HG02763 (cell line): ENCODE results near the gene CADM1.

Experiments
- ATAC-seq: cut with Tn5 transposase; IDR thresholded peaks from one replicate; pipeline ENCODE4 v1.9.1; 2021; ENCODE audit warnings: mild to moderate bottlenecking, moderate library complexity; ENCODE audit not compliant: unreplicated experiment

The CADM1 gene

GRCh38 chr11:115452241-115452640 lies 52.0 kb downstream of the CADM1 start:
- ATAC-seq = no peak

GRCh38 chr11:115450519-115450918 lies 53.7 kb downstream of the CADM1 start:
- ATAC-seq = no peak

GRCh38 chr11:115447273-115447864 lies 56.8 kb downstream of the CADM1 start:
- no peak for ATAC-seq

GRCh38 chr11:115446214-115446613 lies 58.0 kb downstream of the CADM1 start:
- ATAC-seq = no peak

- no peak for ATAC-seq
These were observed 59.7 kb downstream of the CADM1 start for GRCh38 chr11:115444542-115444941.

GRCh38 chr11:115439969-115440540 lies 64.2 kb downstream of the CADM1 start:
- no peak for ATAC-seq

- ATAC-seq = no peak
These were observed 64.8 kb downstream of the CADM1 start for GRCh38 chr11:115439385-115439784.

- no peak for ATAC-seq
These were observed 66.2 kb downstream of the CADM1 start for GRCh38 chr11:115437902-115438575.

- no peak for ATAC-seq
These were observed 73.9 kb downstream of the CADM1 start for GRCh38 chr11:115430345-115430744.

- no peak for ATAC-seq
These were observed 75.9 kb downstream of the CADM1 start for GRCh38 chr11:115428306-115428705.

- ATAC-seq = no peak
These were observed 78.4 kb downstream of the CADM1 start for GRCh38 chr11:115425816-115426215.

- ATAC-seq = no peak
These were observed 79.0 kb downstream of the CADM1 start for GRCh38 chr11:115425250-115425649.

GRCh38 chr11:115423728-115424459 lies 80.3 kb downstream of the CADM1 start:
- ATAC-seq = no peak

GRCh38 chr11:115421992-115422689 lies 82.1 kb downstream of the CADM1 start:
- ATAC-seq = no peak

GRCh38 chr11:115421352-115421991 lies 82.7 kb downstream of the CADM1 start:
- no peak for ATAC-seq

- no peak for ATAC-seq
These were observed 83.7 kb downstream of the CADM1 start for GRCh38 chr11:115420505-115420904.

GRCh38 chr11:115418626-115419025 lies 85.6 kb downstream of the CADM1 start:
- ATAC-seq = no peak

- no peak for ATAC-seq
These were observed 86.1 kb downstream of the CADM1 start for GRCh38 chr11:115418081-115418480.

GRCh38 chr11:115411120-115411519 lies 93.1 kb downstream of the CADM1 start:
- no peak for ATAC-seq

- no peak for ATAC-seq
These were observed 94.5 kb downstream of the CADM1 start for GRCh38 chr11:115409691-115410220.
